ENCODE results near the gene SCD.
"Not testable (repeated sequence)": the region's sequence is repeated elsewhere in the genome, so short reads cannot be mapped to it uniquely, and the experiment has no call there.

The SCD gene
- 13.3 to 28.0 reads per million in 2 donors for total RNA-seq

GRCh38 chr10:100346765-100347567, at the start of gene SCD:
TSS of gene SCD (plus strand) at chr10:100347233. CDS start at chr10:100347505, 272 bp downstream.
- peak; percentile 63 for DNase-seq

DNA sequence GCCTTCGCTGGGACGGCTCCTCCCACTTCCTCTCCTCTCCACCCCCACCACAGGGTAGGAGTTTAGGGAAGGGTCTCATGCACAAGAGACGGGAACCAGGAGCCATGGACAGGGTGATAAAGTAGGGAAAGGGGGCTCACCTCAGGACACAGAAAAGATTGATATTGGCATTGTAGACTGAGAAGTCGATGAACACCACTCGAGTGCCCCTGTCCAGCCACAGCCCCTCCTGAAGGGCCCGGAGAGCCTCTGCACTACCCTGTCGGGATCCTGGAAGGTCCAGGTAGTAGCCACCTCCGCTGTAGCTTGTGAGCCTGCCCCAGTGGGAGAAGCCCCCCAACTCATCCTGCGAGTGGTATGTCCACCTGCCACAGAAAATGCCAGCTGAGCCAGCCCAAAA, 49.8 kb upstream of the SCD start:
- no peak for DNase-seq

- DNase-seq, result not testable (repeated sequence)
These were observed 45.9 kb upstream of the SCD start for GRCh38 chr10:100301123-100301522.

DNA sequence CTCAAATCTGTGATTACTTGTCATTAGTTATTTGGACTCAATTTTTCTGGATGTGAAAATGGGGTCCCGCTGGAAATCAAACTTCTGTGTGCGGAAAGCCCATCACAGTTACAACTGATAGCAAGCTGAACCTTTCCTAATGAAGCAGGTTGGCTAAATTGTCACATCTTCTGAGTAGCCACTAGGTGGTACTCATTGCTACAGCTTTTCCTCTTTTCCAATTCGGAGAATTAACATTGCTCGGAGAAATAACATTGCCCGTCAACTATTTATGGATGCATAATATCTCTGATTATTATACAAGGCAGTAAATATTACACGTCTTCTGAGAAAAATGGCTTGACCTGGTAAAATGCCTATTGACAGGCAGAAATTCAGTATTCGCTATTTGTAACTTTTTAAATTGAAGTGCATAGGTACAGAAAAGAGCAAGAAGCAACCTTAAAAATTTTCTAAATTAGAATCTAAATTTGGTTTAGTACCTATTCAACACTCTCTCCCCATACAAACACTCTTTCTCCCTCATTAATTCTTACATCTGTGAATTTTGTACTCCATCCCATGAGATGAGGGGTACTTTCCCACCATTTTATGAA, 43.2 kb upstream of the SCD start:
- no peak for DNase-seq

- no peak for DNase-seq
These were observed 42.6 kb upstream of the SCD start for GRCh38 chr10:100304414-100304813.

GRCh38 chr10:100306861-100307260, 40.2 kb upstream of the SCD start:
- no peak for DNase-seq

GRCh38 chr10:100307684-100308083, 39.3 kb upstream of the SCD start:
- DNase-seq, result no peak

DNA sequence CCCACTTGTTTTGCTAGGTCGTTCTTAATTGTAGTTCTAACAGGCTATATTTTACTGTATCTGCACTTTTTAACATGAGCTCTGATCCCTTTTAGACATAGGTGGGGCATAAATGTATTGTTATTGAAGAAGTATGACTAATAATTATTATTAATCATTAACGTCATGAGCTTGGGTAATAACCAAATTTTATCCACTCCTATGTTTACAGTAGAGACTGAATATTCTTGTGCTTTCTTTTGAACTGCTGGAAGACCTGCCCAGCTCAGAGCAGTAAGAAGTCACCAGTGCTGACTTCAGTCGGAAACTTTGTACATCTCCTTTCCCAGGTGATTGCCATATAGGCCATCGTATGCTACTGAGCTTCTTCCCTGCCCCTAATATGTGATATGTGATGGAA, 35.7 kb upstream of the SCD start:
- no peak for DNase-seq

DNA sequence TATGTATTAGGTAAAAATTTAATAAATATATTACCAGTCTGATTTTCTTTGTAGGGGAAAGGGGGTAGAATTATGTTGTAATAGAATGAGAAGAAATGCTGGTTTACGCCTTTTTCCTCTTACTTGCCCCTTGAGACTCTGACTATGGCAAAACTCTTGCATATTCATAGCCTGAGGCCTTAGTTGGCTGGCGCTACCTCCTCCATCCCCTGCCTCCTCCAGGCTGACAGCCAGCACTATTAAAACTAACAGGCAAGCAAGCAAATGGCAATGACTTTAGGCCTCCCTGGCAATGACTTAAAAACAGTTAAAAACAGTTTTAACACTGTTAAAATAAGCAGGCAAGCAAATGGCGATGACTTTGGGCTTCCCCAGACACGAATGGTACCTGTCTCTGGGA, 31.4 kb upstream of the SCD start:
- no peak for DNase-seq

GRCh38 chr10:100318207-100318606, 28.8 kb upstream of the SCD start:
- no peak for DNase-seq

GRCh38 chr10:100319707-100320402, 27.2 kb upstream of the SCD start:
- no peak for DNase-seq

GRCh38 chr10:100325158-100325557, 21.9 kb upstream of the SCD start:
- DNase-seq, result no peak

DNA sequence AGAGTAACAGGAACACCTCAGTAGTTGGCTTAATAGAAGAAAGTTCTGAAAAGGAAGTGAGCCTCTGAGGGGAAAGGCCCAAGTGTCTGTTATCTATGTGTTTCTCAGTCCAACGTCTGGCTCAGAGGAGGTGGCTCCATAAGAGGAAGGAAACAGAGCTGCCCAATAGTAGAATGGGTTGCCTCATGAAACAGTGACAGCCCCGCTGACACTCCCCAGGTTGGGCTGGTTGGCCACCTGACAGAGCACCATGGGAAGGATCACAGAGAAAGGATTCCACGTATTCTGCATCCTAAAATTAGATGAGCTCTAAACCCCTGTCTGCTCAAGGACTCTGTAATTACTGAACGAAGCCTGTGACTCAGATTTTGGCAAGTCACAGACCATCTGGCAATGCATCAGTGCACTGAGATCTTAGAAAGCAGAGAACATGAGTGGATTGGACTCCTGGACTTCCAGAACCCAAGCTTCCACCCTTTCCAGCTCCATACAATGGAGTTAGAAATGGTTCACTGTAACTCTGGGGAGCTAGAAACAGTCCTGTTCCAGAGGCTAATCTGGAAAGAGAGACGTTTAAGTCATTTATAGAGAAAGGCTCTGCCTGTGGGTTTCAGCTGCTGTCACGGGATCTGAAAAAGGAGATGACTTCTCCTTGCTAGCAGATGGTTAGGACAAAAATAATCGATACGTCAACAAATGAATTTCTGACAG, 19.9 kb upstream of the SCD start:
- no peak for DNase-seq

- no peak for DNase-seq
These were observed 19.4 kb upstream of the SCD start for GRCh38 chr10:100327718-100328009.

DNA sequence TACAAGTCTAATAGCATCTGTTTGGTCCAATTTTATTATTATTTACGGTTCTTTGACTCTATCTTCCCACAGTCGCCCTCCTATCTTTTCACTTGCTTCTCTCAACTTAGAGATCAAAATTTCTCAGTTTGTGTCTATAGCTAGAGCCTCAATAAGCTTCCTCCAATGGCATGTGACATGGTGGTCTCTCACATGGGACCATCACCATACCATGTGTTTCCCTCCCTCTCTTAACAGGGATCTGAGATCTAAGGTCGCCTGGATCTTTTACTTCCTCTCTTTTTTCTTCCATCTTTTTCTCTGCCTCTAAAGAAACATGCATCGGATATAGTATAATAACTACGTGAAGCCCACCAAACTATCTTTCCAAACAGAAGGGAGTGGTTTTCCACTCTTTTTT, 18.8 kb upstream of the SCD start:
- no peak for DNase-seq

- no peak for DNase-seq
These were observed 17.0 kb upstream of the SCD start, which contains the start of gene PKD2L1 for GRCh38 chr10:100330079-100330478. TSS of gene PKD2L1 (minus strand) at chr10:100330228. CDS start at chr10:100330103, 125 bp downstream.

GRCh38 chr10:100333106-100333505, 13.9 kb upstream of the SCD start:
- no peak for DNase-seq

DNA sequence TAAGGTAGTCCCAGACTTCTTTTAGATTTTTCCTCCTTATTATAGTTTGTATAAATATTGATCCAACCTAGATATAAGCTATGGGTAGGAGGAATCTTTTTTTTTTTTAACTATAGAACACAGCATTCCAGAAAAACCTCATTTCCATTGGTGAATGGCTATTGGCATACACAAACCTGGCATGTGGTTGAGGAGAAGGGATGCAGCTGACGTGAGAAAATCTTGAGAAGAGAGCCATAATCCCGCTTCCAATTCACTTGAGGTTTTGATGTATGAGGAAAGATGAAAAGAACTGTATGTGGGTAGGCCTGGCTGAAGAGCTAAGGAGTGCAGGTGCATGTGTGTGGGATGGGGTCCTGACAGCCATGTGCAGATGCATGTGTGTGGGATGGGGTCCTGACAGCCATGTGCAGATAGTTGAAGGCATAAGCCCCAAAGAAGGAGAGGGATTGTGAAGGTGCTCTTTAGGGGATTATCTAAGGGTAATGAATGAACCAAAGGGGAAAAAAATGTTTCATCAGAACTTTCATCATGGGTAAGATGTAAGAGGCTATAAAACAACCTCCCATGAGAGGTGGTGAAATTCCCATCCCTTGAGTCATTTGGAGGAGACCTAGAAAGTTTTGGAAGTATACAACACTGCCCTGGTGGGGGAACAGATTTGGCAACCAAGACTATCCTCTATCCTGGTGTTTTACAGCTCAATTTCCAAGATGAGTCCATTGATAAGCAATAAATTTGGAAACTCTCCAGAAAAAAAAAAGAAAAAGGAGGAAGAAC, 13.2 kb upstream of the SCD start:
- DNase-seq, result no peak

- DNase-seq, result no peak
These were observed 12.3 kb upstream of the SCD start for GRCh38 chr10:100334762-100335161.

- peak; percentile 68 for DNase-seq
These were observed 8.5 kb upstream of the SCD start for GRCh38 chr10:100338434-100339036.

DNA sequence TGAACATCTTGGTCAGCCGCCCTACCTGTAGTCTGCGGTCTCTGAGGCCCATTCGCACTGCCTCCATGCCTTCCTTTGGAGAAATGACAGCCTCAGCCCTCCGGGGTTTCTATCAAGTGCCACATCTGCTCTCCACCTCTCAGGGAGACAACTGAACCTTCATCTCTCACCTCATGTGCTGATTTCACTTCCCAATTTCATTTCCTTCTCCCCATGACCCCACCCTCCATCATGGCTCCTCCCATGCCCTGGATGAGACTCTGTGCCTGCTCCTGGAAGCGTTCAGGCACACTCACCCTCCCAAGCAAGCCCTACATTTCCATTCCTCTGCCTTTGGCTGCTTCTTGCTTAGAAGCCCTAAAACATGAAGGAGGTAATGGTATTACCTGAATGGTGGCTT, 7.8 kb upstream of the SCD start:
- no peak for DNase-seq
